PC-3 (cell line): ENCODE data around the gene ANXA7. TPM values are rescaled to one million over a fixed set of nuclear protein-coding genes. Genes with fewer than 3 reads are reported as not detected.
A peak's percentile ranks its signal among the peaks of the same experiment; 100 is the strongest.

ENCODE experiments used
- ATAC-seq: fragments of 200-7000 bp; cut with Tn5 transposase; 2 replicates; pipeline ENCODE4 v1.9.1; 2020; ENCODE audit warnings: mild to moderate bottlenecking, moderate library complexity
- BruUV-seq: library from RNA; stranded (reverse); fragments of 400-500 nt; replicated peaks from 2 replicates; lab custom pipeline; 2021; lab: Mats Ljungman, UMichigan
- CTCF ChIA-PET: fragments of 300-600 bp; sonication (Branson Sonifier 250); formaldehyde crosslinking; loops from one replicate; lab custom pipeline; 2022; ENCODE audit warnings: antibody characterized with exemption; lab: Charles Lee
- POLR2A ChIA-PET: fragments of 300-600 bp; sonication (Branson Sonifier 250); formaldehyde crosslinking; loops from one replicate; lab custom pipeline; 2022; ENCODE audit warnings: antibody characterized with exemption; ENCODE audit not compliant: unreplicated experiment; lab: Charles Lee
- DNase-seq: peaks from one replicate; pipeline ENCODE4 v3.0.0-alpha.2; 2015
- H2AFZ ChIP-seq: fragments of 300-600 bp; sonication (generic); 2 replicates; pipeline ENCODE4 v1.6.0; 2016; ENCODE audit warnings: antibody characterized with exemption, low read length
- H3F3A ChIP-seq: fragments of 300-600 bp; sonication (generic); one replicate; pipeline ENCODE4 v1.6.0; 2017; ENCODE audit warnings: antibody characterized with exemption, low read length, control low read depth, mild to moderate bottlenecking; ENCODE audit not compliant: unreplicated experiment
- H3K27ac ChIP-seq: fragments of 300-600 bp; sonication (generic); 2 replicates; pipeline ENCODE4 v1.5.1; 2016; ENCODE audit warnings: mild to moderate bottlenecking, low read length
- H3K27me3 ChIP-seq: fragments of 300-600 bp; sonication (generic); 2 replicates; pipeline ENCODE4 v1.6.1; 2016; ENCODE audit warnings: low read length, mixed read lengths
- H3K36me3 ChIP-seq: fragments of 300-600 bp; sonication (generic); 2 replicates; pipeline ENCODE4 v1.6.1; 2016; ENCODE audit warnings: low read depth, mixed run types, low read length, mixed read lengths
- H3K4me1 ChIP-seq: fragments of 300-600 bp; sonication (generic); 2 replicates; pipeline ENCODE4 v1.5.1; 2016; ENCODE audit warnings: low read length; ENCODE audit not compliant: insufficient read depth
- H3K4me2 ChIP-seq: fragments of 300-600 bp; sonication (generic); 2 replicates; pipeline ENCODE4 v1.6.0; 2016; ENCODE audit warnings: low read length
- H3K4me3 ChIP-seq: fragments of 300-600 bp; sonication (generic); 2 replicates; pipeline ENCODE4 v1.5.1; 2016; ENCODE audit warnings: mild to moderate bottlenecking, low read length, mixed read lengths
- H3K79me2 ChIP-seq: fragments of 300-600 bp; sonication (generic); 2 replicates; pipeline ENCODE4 v1.6.1; 2017; ENCODE audit warnings: low read length, mixed read lengths
- H3K9ac ChIP-seq: fragments of 300-600 bp; sonication (generic); 2 replicates; pipeline ENCODE4 v1.6.0; 2016; ENCODE audit warnings: mild to moderate bottlenecking, low read length
- H3K9me2 ChIP-seq: fragments of 300-600 bp; sonication (generic); replicated peaks from 2 replicates; pipeline ENCODE4 v1.6.1; 2016; ENCODE audit warnings: mixed run types, low read length, mixed read lengths
- H3K9me3 ChIP-seq: fragments of 300-600 bp; sonication (generic); 2 replicates; pipeline ENCODE4 v1.6.1; 2016; ENCODE audit warnings: low read length, mixed read lengths
- H4K20me1 ChIP-seq: fragments of 300-600 bp; sonication (generic); 2 replicates; pipeline ENCODE4 v1.6.1; 2016; ENCODE audit warnings: low read length, mixed read lengths
- CTCF ChIP-seq: fragments of 300-600 bp; sonication (generic); conservative IDR thresholded peaks from 2 replicates; pipeline ENCODE4 v1.5.1; 2017; ENCODE audit warnings: antibody characterized with exemption, low read depth, mild to moderate bottlenecking, low read length
- EZH2 ChIP-seq: fragments of 300-600 bp; sonication (generic); IDR thresholded peaks from one replicate; pipeline ENCODE4 v1.6.1; 2017; ENCODE audit warnings: antibody characterized with exemption, mild to moderate bottlenecking, low read length; ENCODE audit not compliant: unreplicated experiment
- EZH2phosphoT487 ChIP-seq: fragments of 300-600 bp; sonication (generic); IDR thresholded peaks from 2 replicates; pipeline ENCODE4 v1.6.1; 2018; ENCODE audit warnings: mild to moderate bottlenecking, antibody characterized with exemption, low read length, borderline replicate concordance
- intact Hi-C: fragments of 100-400 bp; cut with micrococcal nuclease; formaldehyde crosslinking; loops from 2 replicates; pipeline ENCODE4 v1.9.0; 2023
- total RNA-seq: library from RNA; depleted of rRNA; stranded (reverse); fragments of >200 nt; gene quantifications from 2 replicates; pipeline ENCODE4 v1.2.3, GENCODE V29; 2014

The ANXA7 gene
- total RNA-seq, 1 experiment from 2014 or later, result 561 TPM

GRCh38 chr10:73368238-73368637, 45.6 kb downstream of the ANXA7 start:
- no peaks in the 10 kb centered on the region for H3K9me2 ChIP-seq
- H3K27ac ChIP-seq, result no peak overlapping the region
- H3K79me2 ChIP-seq, result no peaks in the 10 kb centered on the region
- peaks cover 70% of the 10 kb centered on the region for H3K36me3 ChIP-seq
- no peak overlapping the region for H3K9ac ChIP-seq
- no peak overlapping the region for H3K4me3 ChIP-seq
- DNase-seq, result no peak
- intact Hi-C loops, result no loop called here
- H3K4me2 ChIP-seq, result no peak overlapping the region
- CTCF ChIA-PET, result no interaction called here
- no peaks in the 10 kb centered on the region for H4K20me1 ChIP-seq
- POLR2A ChIA-PET, result no interaction called here
- no peak for ATAC-seq
- H2AFZ ChIP-seq, result no peak overlapping the region
- no peaks in the 10 kb centered on the region for H3F3A ChIP-seq
- no TSS peak for BruUV-seq
- no peaks in the 10 kb centered on the region for H3K27me3 ChIP-seq
- H3K9me3 ChIP-seq, result no peaks in the 10 kb centered on the region
- H3K4me1 ChIP-seq, result no peaks in the 10 kb centered on the region
- TF ChIP-seq CTCF, result no peak
- TF ChIP-seq EZH2phosphoT487, result no peak
- TF ChIP-seq EZH2, result no peak

GRCh38 chr10:73366381-73367298, 47.2 kb downstream of the ANXA7 start:
- TF ChIP-seq EZH2, result no peak
- TF ChIP-seq EZH2phosphoT487, result no peak
- no peak for TF ChIP-seq CTCF
- no peaks in the 10 kb centered on the region for H3K4me1 ChIP-seq
- no peaks in the 10 kb centered on the region for H3K9me2 ChIP-seq
- H3K27me3 ChIP-seq, result no peaks in the 10 kb centered on the region
- no peaks in the 10 kb centered on the region for H3K79me2 ChIP-seq
- H3K9me3 ChIP-seq, result no peaks in the 10 kb centered on the region
- CTCF ChIA-PET, result no interaction called here
- no TSS peak for BruUV-seq
- no peak overlapping the region for H3K4me2 ChIP-seq
- H3K9ac ChIP-seq, result no peak overlapping the region
- intact Hi-C loops, result no loop called here
- no peak overlapping the region for H3K4me3 ChIP-seq
- no peak for DNase-seq
- H3K36me3 ChIP-seq, result peaks cover 73% of the 10 kb centered on the region
- H3K27ac ChIP-seq, result no peak overlapping the region
- no peak overlapping the region for H2AFZ ChIP-seq
- no peaks in the 10 kb centered on the region for H4K20me1 ChIP-seq
- H3F3A ChIP-seq, result peaks cover 12% of the 10 kb centered on the region
- ATAC-seq, result peak; percentile 8; the same call in 1 of the 2 replicates
- POLR2A ChIA-PET, result no interaction called here

DNA sequence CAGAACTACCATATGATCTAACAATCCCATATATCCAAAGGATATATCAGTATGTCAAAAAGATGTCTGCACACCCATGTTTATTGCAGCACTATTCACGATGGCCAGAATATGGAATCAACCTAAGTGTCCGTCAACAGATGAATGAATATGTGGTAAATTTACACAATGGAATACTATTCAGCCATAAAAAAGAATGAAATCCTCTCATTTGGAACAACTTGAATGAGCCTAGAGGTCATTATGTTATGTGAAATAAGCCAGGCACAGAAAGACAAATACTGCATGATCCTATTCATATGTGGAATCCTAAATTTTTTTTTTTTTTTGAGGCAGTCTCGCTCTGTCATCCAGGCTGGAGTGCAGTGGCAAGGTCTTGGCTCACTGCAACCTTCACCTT, 48.9 kb downstream of the ANXA7 start:
- ChIA-PET POLR2A (interaction anchor here (0.6 kb wide), 1 partner anchor 277 kb away, joined by 3 read pairs; no protein-coding TSS in a partner anchor), CTCF (no interaction called here)
- no peaks in the 10 kb centered on the region for H3K79me2 ChIP-seq
- intact Hi-C loops, result no loop called here
- no TSS peak for BruUV-seq
- no peak overlapping the region for H3K9ac ChIP-seq
- H3K9me3 ChIP-seq, result no peaks in the 10 kb centered on the region
- H3K27ac ChIP-seq, result no peak overlapping the region
- H3F3A ChIP-seq, result peaks cover 13% of the 10 kb centered on the region
- no peak for DNase-seq
- TF ChIP-seq CTCF (no peak), EZH2 (no peak), EZH2phosphoT487 (no peak)
- H3K27me3 ChIP-seq, result no peaks in the 10 kb centered on the region
- no peaks in the 10 kb centered on the region for H3K4me1 ChIP-seq
- no peaks in the 10 kb centered on the region for H3K9me2 ChIP-seq
- H3K4me3 ChIP-seq, result no peak overlapping the region
- no peaks in the 10 kb centered on the region for H4K20me1 ChIP-seq
- no peak overlapping the region for H2AFZ ChIP-seq
- ATAC-seq, result no peak
- peaks cover 60% of the 10 kb centered on the region for H3K36me3 ChIP-seq
- H3K4me2 ChIP-seq, result no peak overlapping the region
